ENCODE measurements around the gene JMJD8. TPM values are rescaled to one million over a fixed set of nuclear protein-coding genes. Genes with fewer than 3 reads are reported as not detected.
A peak's percentile ranks its signal among the peaks of the same experiment; 100 is the strongest.

JMJD8 gene
- total and polyA plus RNA-seq, 9 of the 15 experiments (the other 6 are each of a cell fraction or from before 2014, with no cell fraction given): 1.2 to 50.6 (median 29.3) TPM

DNA sequence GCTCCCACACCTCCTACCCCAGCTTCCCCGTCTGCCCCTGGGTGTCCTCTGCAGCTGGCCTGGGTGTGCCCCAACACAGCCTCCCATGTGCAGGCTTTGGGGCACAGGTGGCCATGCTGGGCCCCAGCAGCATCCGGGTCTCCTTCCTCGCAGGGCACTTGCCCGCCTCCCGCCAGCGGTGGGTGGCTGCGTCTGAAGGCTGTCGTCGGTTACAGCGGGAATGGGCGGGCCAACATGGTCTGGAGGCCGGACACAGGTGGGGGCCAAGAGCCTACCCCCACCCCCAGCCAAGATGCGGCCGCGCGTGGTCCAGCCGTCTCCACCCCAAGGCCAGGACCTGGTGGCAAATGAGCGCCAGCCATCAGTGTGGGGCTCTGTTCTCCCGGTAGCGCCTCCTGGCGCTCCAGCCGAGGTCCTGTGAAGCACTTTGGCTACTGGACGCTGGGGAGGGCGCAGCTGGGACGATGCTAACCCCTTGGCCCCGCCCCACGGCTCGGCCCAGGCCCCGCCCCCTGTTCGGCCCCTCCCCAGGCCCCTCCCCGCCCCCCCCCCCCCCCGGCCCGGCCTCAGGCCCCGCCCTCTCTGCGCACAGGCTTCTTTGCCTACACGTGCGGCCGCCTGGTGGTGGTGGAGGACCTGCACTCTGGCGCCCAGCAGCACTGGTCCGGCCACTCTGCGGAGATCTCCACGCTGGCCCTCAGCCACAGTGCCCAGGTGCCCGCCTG lies 23.5 kb downstream of the JMJD8 start (continued):
- TF ChIP-seq HDGF (IDR thresholded peaks at IDR 0.05) (peak; percentile 82; the same call in 1 of the 2 replicates), YY1 (IDR thresholded peaks at IDR 0.05; ENCODE audit: borderline replicate concordance in 1 of 3, control insufficient read depth in 1 of 3, extremely low read depth in 1 of 3, insufficient read depth in 3 of 3, insufficient read length in 1 of 3, insufficient replicate concordance in 2 of 3, low read depth in 1 of 3, low read length in 2 of 3) (peak in 1 of 3 experiments; percentile 75), RBFOX2 (IDR thresholded peaks at IDR 0.05; ENCODE audit: low read depth, low read length) (peak; percentile 74), SMARCE1 (IDR thresholded peaks at IDR 0.05) (no peak), CTBP1 (IDR thresholded peaks at IDR 0.05; ENCODE audit: borderline replicate concordance) (peak; percentile 46; the same call in 1 of the 2 replicates), SAFB (IDR thresholded peaks at IDR 0.05; ENCODE audit: borderline replicate concordance, low read depth, low read length) (0 out of 2 replicates have a peak, but pooled peaks have one; percentile 51), HIVEP1 (CRISPR knock-in tag; IDR thresholded peaks at IDR 0.05) (no peak), HNRNPL (IDR thresholded peaks at IDR 0.05; ENCODE audit: low read depth, low read length) (peak; percentile 92), MYNN (IDR thresholded peaks at IDR 0.05) (peak; percentile 11; the same call in 1 of the 2 replicates), MYNN (CRISPR knock-in tag; IDR thresholded peaks at IDR 0.05) (no peak), NFYB (IDR thresholded peaks at IDR 0.05; ENCODE audit: extremely low read depth, insufficient read length) (no peak), ERF (CRISPR knock-in tag; IDR thresholded peaks at IDR 0.05) (0 out of 2 replicates have a peak, but pooled peaks have one; percentile 72), GABPB1 (CRISPR knock-in tag; IDR thresholded peaks at IDR 0.05) (peak; percentile 59), FIP1L1 (IDR thresholded peaks at IDR 0.05; ENCODE audit: low read depth, low read length, poor library complexity, severe bottlenecking) (peak; percentile 13), RB1 (IDR thresholded peaks at IDR 0.05; ENCODE audit: low read depth) (peak; percentile 83), RCOR1 (IDR thresholded peaks at IDR 0.05; ENCODE audit: borderline replicate concordance in 1 of 2, low read depth in 2 of 2, low read length in 2 of 2) (peak in 1 of 2 experiments; percentile 86; a peak in 1 of 4 replicates)
- TF ChIP-seq, protein P1, sequence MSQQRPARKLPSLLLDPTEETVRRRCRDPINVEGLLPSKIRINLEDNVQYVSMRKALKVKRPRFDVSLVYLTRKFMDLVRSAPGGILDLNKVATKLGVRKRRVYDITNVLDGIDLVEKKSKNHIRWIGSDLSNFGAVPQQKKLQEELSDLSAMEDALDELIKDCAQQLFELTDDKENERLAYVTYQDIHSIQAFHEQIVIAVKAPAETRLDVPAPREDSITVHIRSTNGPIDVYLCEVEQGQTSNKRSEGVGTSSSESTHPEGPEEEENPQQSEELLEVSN (IDR thresholded peaks at IDR 0.05; ENCODE audit: borderline replicate concordance in 1 of 2, extremely low read depth in 1 of 2, insufficient read depth in 1 of 2, insufficient read length in 1 of 2, low read depth in 1 of 2, low read length in 1 of 2, poor library complexity in 1 of 2, severe bottlenecking in 1 of 2): peak; percentile 56 to 82
- TF ChIP-seq, protein P2, sequence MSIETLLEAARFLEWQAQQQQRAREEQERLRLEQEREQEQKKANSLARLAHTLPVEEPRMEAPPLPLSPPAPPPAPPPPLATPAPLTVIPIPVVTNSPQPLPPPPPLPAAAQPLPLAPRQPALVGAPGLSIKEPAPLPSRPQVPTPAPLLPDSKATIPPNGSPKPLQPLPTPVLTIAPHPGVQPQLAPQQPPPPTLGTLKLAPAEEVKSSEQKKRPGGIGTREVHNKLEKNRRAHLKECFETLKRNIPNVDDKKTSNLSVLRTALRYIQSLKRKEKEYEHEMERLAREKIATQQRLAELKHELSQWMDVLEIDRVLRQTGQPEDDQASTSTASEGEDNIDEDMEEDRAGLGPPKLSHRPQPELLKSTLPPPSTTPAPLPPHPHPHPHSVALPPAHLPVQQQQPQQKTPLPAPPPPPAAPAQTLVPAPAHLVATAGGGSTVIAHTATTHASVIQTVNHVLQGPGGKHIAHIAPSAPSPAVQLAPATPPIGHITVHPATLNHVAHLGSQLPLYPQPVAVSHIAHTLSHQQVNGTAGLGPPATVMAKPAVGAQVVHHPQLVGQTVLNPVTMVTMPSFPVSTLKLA (conservative IDR thresholded peaks at IDR 0.05): peak; percentile 49 to 72; a peak in 2 of 4 replicates
- TF ChIP-seq, protein P3, sequence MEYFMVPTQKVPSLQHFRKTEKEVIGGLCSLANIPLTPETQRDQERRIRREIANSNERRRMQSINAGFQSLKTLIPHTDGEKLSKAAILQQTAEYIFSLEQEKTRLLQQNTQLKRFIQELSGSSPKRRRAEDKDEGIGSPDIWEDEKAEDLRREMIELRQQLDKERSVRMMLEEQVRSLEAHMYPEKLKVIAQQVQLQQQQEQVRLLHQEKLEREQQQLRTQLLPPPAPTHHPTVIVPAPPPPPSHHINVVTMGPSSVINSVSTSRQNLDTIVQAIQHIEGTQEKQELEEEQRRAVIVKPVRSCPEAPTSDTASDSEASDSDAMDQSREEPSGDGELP (CRISPR knock-in tag; IDR thresholded peaks at IDR 0.05; ENCODE audit: borderline replicate concordance): peak; percentile 94
- TF ChIP-seq, protein P4, sequence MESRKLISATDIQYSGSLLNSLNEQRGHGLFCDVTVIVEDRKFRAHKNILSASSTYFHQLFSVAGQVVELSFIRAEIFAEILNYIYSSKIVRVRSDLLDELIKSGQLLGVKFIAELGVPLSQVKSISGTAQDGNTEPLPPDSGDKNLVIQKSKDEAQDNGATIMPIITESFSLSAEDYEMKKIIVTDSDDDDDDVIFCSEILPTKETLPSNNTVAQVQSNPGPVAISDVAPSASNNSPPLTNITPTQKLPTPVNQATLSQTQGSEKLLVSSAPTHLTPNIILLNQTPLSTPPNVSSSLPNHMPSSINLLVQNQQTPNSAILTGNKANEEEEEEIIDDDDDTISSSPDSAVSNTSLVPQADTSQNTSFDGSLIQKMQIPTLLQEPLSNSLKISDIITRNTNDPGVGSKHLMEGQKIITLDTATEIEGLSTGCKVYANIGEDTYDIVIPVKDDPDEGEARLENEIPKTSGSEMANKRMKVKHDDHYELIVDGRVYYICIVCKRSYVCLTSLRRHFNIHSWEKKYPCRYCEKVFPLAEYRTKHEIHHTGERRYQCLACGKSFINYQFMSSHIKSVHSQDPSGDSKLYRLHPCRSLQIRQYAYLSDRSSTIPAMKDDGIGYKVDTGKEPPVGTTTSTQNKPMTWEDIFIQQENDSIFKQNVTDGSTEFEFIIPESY (CRISPR knock-in tag; IDR thresholded peaks at IDR 0.05): peak; percentile 99
- TF ChIP-seq, protein P5, sequence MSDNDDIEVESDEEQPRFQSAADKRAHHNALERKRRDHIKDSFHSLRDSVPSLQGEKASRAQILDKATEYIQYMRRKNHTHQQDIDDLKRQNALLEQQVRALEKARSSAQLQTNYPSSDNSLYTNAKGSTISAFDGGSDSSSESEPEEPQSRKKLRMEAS (CRISPR knock-in tag; IDR thresholded peaks at IDR 0.05): peak; percentile 88

Measured in K562 (cell line).